KMS-11 (cell line): ENCODE measurements around the gene JUNB.

Experiments used
- H2AFZ ChIP-seq: fragments of 200-600 bp; sonication (generic); 2 replicates; pipeline ENCODE4 v1.6.1; 2016; ENCODE audit warnings: antibody characterized with exemption, mixed run types, low read depth
- H3K27ac ChIP-seq: fragments of 200-600 bp; sonication (generic); 2 replicates; pipeline ENCODE4 v1.6.1; 2016; ENCODE audit warnings: mild to moderate bottlenecking, mixed run types
- H3K27me3 ChIP-seq: fragments of 200-600 bp; sonication (generic); 2 replicates; pipeline ENCODE4 v1.6.1; 2017; ENCODE audit warnings: mild to moderate bottlenecking, low read depth, mixed run types, moderate library complexity; ENCODE audit not compliant: insufficient read depth
- H3K36me3 ChIP-seq: fragments of 200-600 bp; sonication (generic); 2 replicates; pipeline ENCODE4 v1.6.1; 2017; ENCODE audit warnings: mild to moderate bottlenecking, mixed run types; ENCODE audit not compliant: insufficient read depth
- H3K4me1 ChIP-seq: fragments of 200-600 bp; sonication (generic); 2 replicates; pipeline ENCODE4 v1.6.1; 2016; ENCODE audit warnings: mild to moderate bottlenecking, low read depth, mixed run types; ENCODE audit not compliant: poor library complexity, severe bottlenecking
- H3K4me2 ChIP-seq: fragments of 200-600 bp; sonication (generic); 2 replicates; pipeline ENCODE4 v1.7.0; 2016; ENCODE audit warnings: mild to moderate bottlenecking, mixed run types
- H3K4me3 ChIP-seq: fragments of 200-600 bp; sonication (generic); IDR thresholded peaks from 2 replicates; pipeline ENCODE4 v1.6.1; 2017; ENCODE audit warnings: low read depth, low read length, mixed read lengths; ENCODE audit not compliant: insufficient read depth
- H3K79me2 ChIP-seq: fragments of 200-600 bp; sonication (generic); 2 replicates; pipeline ENCODE4 v1.6.1; 2016; ENCODE audit warnings: low read depth, mixed run types; ENCODE audit not compliant: insufficient read depth
- H3K9ac ChIP-seq: fragments of 200-600 bp; sonication (generic); 2 replicates; pipeline ENCODE4 v1.6.1; 2016; ENCODE audit warnings: mild to moderate bottlenecking, mixed run types
- H4K20me1 ChIP-seq: fragments of 200-600 bp; sonication (generic); 2 replicates; pipeline ENCODE4 v1.6.1; 2016; ENCODE audit warnings: mild to moderate bottlenecking, mixed run types; ENCODE audit not compliant: insufficient read depth
- CTCF ChIP-seq: fragments of 200-600 bp; sonication (generic); conservative IDR thresholded peaks from 2 replicates; pipeline ENCODE4 v1.6.1; 2017; ENCODE audit warnings: low read depth, mild to moderate bottlenecking, antibody characterized with exemption, low read length, moderate library complexity, mixed read lengths

The JUNB gene

DNA sequence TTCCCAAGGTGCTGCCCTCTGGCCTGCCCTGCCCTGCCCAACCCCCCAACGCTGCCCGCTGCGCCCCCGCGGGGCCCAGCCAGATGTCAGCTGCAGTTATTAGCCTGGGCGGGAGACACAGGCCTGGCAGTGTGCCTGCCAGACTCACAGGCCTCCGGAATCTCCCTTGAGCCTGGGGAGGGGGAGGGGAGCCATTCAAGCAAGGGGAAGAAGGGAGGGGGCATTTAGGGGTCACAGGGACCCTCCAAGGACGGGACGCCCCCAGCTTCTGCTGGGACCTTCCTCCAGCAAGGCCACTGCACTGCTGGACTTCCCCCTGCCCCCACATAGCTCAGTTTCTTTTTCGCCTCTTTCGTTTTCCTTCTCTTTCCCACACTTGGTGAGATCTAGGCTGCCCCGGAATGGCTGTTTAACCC lies 2.6 kb upstream of the JUNB start:
- H3K9ac ChIP-seq = peak overlapping the region; percentile 68
- H3K36me3 ChIP-seq = no peaks in the 10 kb centered on the region
- H3K4me3 ChIP-seq = no peak overlapping the region
- no peaks in the 10 kb centered on the region for H4K20me1 ChIP-seq
- peaks cover 47% of the 10 kb centered on the region for H3K4me1 ChIP-seq
- H2AFZ ChIP-seq = peak overlapping the region; percentile 14; the same call in 1 of the 2 replicates
- peak overlapping the region; percentile 91 for H3K4me2 ChIP-seq
- H3K27ac ChIP-seq = peak overlapping the region; percentile 93
- no peak; the same call in 1 of the 2 replicates for TF ChIP-seq CTCF
- no peaks in the 10 kb centered on the region for H3K27me3 ChIP-seq
- peaks cover 20% of the 10 kb centered on the region for H3K79me2 ChIP-seq

- no peak; the same call in 1 of the 2 replicates for TF ChIP-seq CTCF
- Histone ChIP-seq H3K4me1 (peaks cover 51% of the 10 kb centered on the region), H2AFZ (peak overlapping the region; percentile 14; the same call in 1 of the 2 replicates), H3K79me2 (peaks cover 20% of the 10 kb centered on the region), H4K20me1 (no peaks in the 10 kb centered on the region), H3K27ac (peak overlapping the region; percentile 93), H3K4me2 (peak overlapping the region; percentile 91), H3K27me3 (no peaks in the 10 kb centered on the region), H3K36me3 (no peaks in the 10 kb centered on the region), H3K9ac (peak overlapping the region; percentile 68), H3K4me3 (no peak overlapping the region)
Measured at GRCh38 chr19:12789098-12789903, 2.0 kb upstream of the JUNB start.

DNA sequence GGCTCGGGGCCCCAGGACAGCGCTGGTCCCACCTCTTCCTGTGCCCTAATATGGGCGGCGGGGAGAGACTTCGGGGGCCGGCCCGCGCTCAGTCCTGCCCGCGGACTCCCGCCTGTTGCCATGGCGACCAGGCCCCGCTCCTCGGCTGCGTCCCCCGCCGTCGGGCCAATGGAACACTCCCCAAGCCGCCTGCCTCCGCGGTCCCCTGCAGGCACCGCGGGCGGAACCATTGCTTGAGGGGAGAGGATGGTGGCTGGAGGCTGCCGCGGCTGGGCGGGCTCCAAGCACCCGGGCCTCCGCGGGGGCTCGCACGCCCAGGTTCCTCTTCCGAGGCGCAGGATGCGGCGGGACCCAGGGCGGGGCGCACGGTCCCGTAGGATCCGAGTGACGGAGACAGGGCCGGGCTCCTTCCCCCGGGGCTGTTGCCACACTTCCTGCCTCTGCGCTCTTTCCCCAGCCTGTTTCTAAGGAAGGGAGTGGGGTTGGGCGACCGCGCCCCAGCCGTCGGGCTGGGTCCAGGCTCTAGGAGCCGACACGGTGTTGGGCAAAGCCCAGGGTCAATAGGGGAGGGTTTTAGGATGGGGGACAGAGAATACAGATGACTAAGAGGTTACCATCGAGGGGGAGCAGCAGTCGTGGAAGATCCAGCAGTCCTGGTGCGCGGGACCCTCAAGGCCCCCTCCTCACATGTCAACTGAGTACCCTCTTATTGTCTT lies 1.2 kb upstream of the JUNB start:
- Histone ChIP-seq H3K4me1 (peaks cover 54% of the 10 kb centered on the region), H3K27ac (peak overlapping the region; percentile 93), H3K79me2 (peaks cover 20% of the 10 kb centered on the region), H2AFZ (peak overlapping the region; percentile 44; the same call in 1 of the 2 replicates), H3K4me3 (no peak overlapping the region), H3K27me3 (no peaks in the 10 kb centered on the region), H3K4me2 (peak overlapping the region; percentile 97), H3K36me3 (no peaks in the 10 kb centered on the region), H4K20me1 (no peaks in the 10 kb centered on the region), H3K9ac (peak overlapping the region; percentile 76; the same call in 1 of the 2 replicates)
- TF ChIP-seq CTCF = no peak

- peaks cover 49% of the 10 kb centered on the region for H3K4me1 ChIP-seq
- H2AFZ ChIP-seq = peak overlapping the region; percentile 44; the same call in 1 of the 2 replicates
- H3K4me3 ChIP-seq = no peak overlapping the region
- H3K4me2 ChIP-seq = peak overlapping the region; percentile 97
- H3K27ac ChIP-seq = peak overlapping the region; percentile 93; the same call in 1 of the 2 replicates
- peak overlapping the region; percentile 76; the same call in 1 of the 2 replicates for H3K9ac ChIP-seq
- no peak for TF ChIP-seq CTCF
- no peaks in the 10 kb centered on the region for H4K20me1 ChIP-seq
- no peaks in the 10 kb centered on the region for H3K36me3 ChIP-seq
- peaks cover 20% of the 10 kb centered on the region for H3K79me2 ChIP-seq
- H3K27me3 ChIP-seq = no peaks in the 10 kb centered on the region
Measured at GRCh38 chr19:12790628-12791344, 500 bp upstream of the JUNB start.
